ENCODE results near the gene LAIR2.
A peak's percentile ranks its signal among the peaks of the same experiment; 100 is the strongest.

The LAIR2 gene

DNA sequence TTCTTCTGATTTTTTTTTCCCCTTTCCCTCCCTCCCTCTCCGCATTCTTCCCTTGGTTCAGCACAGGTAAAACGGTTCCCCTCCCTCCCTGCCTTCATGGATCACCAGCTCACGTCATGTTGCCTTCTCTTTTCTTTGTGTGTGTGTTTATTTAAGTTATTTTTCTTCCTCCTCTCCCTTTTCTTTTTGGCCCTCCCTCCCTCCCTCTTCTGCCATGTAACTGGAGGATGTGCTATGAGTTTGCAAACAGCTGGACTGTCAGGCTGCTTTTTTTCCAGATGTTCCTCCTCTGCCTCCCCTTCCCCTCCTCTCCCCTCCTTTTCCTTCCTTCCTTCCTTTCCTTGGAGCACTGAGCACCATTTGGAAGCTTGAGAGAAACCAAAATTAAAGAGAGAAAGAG, 41.0 kb upstream of the LAIR2 start:
- peak overlapping the region; percentile 58 for H3K4me3 ChIP-seq (ENCODE audit: low read depth, low read length)
- TF ChIP-seq, protein P1, sequence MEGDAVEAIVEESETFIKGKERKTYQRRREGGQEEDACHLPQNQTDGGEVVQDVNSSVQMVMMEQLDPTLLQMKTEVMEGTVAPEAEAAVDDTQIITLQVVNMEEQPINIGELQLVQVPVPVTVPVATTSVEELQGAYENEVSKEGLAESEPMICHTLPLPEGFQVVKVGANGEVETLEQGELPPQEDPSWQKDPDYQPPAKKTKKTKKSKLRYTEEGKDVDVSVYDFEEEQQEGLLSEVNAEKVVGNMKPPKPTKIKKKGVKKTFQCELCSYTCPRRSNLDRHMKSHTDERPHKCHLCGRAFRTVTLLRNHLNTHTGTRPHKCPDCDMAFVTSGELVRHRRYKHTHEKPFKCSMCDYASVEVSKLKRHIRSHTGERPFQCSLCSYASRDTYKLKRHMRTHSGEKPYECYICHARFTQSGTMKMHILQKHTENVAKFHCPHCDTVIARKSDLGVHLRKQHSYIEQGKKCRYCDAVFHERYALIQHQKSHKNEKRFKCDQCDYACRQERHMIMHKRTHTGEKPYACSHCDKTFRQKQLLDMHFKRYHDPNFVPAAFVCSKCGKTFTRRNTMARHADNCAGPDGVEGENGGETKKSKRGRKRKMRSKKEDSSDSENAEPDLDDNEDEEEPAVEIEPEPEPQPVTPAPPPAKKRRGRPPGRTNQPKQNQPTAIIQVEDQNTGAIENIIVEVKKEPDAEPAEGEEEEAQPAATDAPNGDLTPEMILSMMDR (IDR thresholded peaks at IDR 0.05; ENCODE audit: control insufficient read depth, extremely low read depth, insufficient read depth) = no peak
- DNase-seq (ENCODE audit: low read depth) = no peak

DNA sequence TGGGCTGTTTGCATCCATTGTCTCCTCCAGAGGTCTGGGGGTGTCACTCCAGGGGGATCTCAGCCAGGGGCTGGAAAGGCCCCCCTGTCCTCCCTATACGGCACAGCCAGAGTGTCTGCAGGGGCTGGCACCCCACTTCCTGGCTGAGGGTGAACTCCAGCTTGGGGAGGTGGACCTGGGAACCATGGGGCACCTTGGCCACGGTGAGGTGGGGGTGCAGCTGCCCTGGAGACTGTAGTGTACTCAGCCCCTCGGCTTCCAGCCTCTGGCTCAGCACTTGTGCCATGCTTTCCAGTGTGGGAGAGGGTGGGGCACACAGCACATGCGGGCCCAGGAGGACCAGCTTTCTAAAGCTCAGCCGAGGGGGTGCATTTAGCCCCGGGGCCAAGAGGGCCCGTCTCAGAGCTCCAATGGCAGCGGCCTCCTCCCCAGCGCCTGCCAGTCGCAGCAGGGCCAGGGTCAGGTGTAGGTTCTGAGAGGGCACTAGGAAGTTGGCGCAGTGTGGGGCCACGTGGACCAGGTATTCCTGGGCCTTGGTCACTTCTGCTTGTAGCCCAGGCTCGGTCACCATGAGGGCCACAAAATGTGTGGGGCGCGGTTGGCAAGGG, 40.5 kb upstream of the LAIR2 start:
- TF ChIP-seq, protein P1 (IDR thresholded peaks at IDR 0.05; ENCODE audit: control insufficient read depth, extremely low read depth, insufficient read depth) = no peak
- DNase-seq (ENCODE audit: low read depth) = no peak
- H3K4me3 ChIP-seq (ENCODE audit: low read depth, low read length) = peak overlapping the region; percentile 58

DNA sequence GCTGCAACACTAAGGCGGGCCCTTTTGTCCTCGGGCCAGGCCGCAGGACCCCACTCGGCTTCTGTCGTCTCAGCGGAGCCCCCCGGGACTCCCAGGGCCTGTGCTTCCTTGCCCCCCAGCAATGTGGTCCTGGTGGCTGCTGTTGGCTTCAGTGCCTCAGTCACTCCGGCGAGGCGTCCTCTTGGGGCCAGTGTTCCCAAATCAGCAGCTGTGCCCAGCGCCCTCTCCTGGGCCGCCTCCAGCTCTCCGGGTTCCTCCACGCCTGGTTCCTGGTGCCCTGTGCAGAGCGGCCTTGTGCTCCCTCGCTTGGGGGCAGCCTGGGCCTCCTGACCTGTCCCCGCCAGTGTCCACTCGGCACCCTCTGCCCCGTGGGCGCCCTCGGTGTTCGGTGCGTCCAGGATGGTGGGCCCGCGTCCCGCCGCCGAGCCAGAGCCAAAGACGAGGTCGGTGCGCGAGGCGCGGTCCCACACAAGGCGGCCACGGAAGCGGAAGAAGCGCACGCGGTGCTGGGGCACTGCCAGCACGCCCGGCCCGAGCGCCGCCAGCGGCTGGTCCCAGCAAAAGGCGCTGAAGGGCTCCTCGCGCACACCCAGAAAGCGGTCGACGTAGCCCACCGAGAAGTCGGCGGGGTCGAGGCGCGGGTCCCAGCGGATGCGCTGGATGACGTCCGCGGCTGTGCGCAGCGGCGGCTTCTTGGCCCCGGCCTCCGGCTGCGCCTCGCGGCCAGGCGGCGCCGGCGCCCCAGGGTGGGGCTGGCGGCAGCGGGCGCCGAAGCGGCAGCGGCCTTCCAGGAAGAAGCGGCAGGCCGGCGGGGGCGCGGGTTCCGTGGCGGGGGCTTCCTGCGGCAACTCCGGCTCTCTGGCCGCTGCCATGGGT, 39.7 kb upstream of the LAIR2 start:
- H3K4me3 ChIP-seq (ENCODE audit: low read depth, low read length) = peak overlapping the region; percentile 58
- no peak for DNase-seq (ENCODE audit: low read depth)
- TF ChIP-seq, protein P1 (IDR thresholded peaks at IDR 0.05; ENCODE audit: control insufficient read depth, extremely low read depth, insufficient read depth) = peak; percentile 52

DNA sequence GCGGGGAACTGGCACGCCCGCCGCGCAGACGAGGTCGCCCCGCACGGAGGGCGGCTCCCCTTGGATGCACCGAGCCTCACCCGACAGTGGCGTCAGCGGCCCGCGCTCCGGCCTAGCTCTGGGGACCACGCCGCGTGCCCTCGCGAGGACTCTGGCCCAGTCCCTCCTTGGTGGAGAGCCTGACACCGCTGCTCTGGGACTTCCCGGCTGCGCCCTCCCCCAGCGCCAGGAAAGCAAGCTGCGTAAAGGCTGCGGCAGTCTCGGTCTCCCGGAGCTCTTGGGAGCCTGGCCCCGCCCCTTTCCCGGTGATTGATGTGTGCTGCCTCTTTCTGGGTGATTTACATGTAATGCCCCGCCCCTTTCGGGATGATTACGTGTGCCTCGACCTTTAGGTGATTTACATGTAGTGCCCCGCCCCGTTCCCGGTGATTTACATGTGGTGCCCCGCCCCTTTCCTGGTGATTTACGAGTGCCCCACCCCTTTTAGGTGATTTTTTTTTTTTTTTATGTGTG, 39.0 kb upstream of the LAIR2 start, which contains the start of gene LENG9:
TSS of gene LENG9 (minus strand) at position 248 of the 513 bp plus-strand sequence. CDS start 252 bp downstream, outside the sequence.
- TF ChIP-seq, protein P1 (IDR thresholded peaks at IDR 0.05; ENCODE audit: control insufficient read depth, extremely low read depth, insufficient read depth) = no peak
- H3K4me3 ChIP-seq (ENCODE audit: low read depth, low read length) = peak within 1 kb of the TSS; percentile 58
- DNase-seq (ENCODE audit: low read depth) = peak; percentile 100

DNA sequence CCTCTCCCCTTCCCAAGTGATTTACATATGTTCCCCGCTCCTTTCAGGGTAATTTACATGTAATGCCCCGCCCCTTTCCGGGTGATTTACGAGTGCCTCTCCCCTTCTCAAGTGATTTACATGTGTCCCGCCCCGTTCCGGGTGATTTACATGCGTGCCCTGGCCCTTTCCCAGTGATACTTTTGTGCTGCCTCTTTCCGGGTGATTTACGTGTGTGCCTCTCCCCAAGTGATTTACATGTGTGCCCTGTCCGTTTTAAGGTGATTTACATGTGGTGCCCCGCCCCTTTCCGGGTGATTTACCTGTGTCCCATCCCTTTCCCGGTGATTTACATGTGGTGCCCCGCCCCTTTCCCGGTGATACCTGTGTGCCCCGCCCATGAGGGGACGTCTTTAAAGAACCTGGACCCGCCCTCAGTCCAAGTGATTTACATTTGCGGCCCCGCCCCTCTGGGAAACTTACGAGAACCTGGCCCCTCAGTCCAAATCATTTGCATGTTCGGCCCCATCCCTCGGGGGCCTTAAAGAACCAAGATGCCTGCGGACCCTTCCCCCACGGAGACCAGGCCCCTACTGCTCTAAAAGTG, 38.5 kb upstream of the LAIR2 start:
- peak; percentile 100 for DNase-seq (ENCODE audit: low read depth)
- TF ChIP-seq, protein P1 (IDR thresholded peaks at IDR 0.05; ENCODE audit: control insufficient read depth, extremely low read depth, insufficient read depth) = no peak
- peak overlapping the region; percentile 58 for H3K4me3 ChIP-seq (ENCODE audit: low read depth, low read length)

DNA sequence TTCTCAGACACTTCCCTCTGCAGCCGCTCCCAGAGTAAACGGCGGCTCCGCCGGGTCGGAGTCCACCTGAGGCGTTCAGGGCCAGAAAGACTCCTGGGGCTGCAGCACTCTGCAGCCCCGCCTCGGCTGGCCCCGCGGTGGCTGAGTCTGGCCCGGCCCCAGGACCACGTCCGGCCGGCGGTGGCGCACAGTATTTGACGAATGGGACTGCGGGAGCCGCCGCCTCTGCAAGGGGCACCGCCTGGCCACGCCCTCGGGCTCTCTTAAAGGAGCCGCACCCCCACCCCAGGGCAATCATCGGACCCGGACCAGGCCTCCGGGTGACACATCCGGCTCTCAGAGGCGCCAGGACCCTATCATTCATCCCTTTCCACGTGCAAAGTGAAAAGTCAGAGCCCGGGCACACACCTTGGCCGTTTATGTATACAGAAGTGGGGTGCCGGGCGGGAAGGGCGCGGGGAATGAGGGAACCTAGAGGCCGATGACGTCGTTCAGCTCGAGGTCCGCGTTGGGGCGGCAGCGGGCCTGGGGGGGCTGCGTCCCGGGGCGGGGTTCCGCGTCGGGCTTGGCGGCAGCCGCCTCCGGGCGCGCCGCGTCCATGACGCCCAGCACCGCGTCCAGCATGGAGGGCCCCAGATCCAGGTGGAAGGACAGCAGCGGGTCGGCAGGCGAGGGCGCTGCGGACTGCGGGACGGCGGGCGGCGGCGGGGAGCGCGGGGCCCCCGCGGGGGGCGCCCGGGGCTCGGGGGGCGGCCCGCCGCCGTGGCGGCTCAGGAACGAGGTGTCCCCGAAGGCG, 37.8 kb upstream of the LAIR2 start:
- peak; percentile 64 for DNase-seq (ENCODE audit: low read depth)
- TF ChIP-seq, protein P1 (IDR thresholded peaks at IDR 0.05; ENCODE audit: control insufficient read depth, extremely low read depth, insufficient read depth) = no peak
- H3K4me3 ChIP-seq (ENCODE audit: low read depth, low read length) = peak overlapping the region; percentile 58

Measured in LNCaP clone FGC (cell line).